Bronchial epithelial cell (primary cell): ENCODE measurements around the gene BST1. TPM values are rescaled to one million over a fixed set of nuclear protein-coding genes. Genes with fewer than 3 reads are reported as not detected.
"Not testable (repeated sequence)": the region's sequence is repeated elsewhere in the genome, so short reads cannot be mapped to it uniquely, and the experiment has no call there.

ENCODE experiments used
- DNase-seq: peaks from one replicate; pipeline ENCODE4 v3.0.0-alpha.2; 2010; ENCODE audit warnings: low read depth
- FAIRE-seq: peaks from 2 replicates; lab custom pipeline; 2011; peaks lifted over from hg19 to GRCh38; lab: Jason Lieb, UNC
- H3K27me3 ChIP-seq: 2 replicates; pipeline ENCODE4 v1.5.1; 2011; ENCODE audit warnings: low read length; ENCODE audit not compliant: control insufficient read depth, insufficient read depth
- H3K36me3 ChIP-seq: 2 replicates; pipeline ENCODE4 v1.5.1; 2011; ENCODE audit warnings: low read length; ENCODE audit not compliant: control insufficient read depth, insufficient read depth
- H3K4me3 ChIP-seq: 2 replicates; pipeline ENCODE4 v1.5.1; 2011; ENCODE audit warnings: mild to moderate bottlenecking, low read depth, low read length, control low read depth
- total RNA-seq: library from RNA; depleted of rRNA; stranded (reverse); fragments of >200 nt; gene quantifications from 2 replicates; pipeline ENCODE4 v1.2.1, GENCODE V29; 2014
- TF ChIP-seq, protein P1 (sequence below): IDR thresholded peaks from 2 replicates; pipeline ENCODE4 v1.5.1; 2011; ENCODE audit warnings: mild to moderate bottlenecking, moderate library complexity, low read length, control low read depth, inconsistent platforms; ENCODE audit not compliant: insufficient read depth, severe bottlenecking

Gene BST1
- total RNA-seq, 1 donor from 2014 or later, result 0.79 TPM

DNA sequence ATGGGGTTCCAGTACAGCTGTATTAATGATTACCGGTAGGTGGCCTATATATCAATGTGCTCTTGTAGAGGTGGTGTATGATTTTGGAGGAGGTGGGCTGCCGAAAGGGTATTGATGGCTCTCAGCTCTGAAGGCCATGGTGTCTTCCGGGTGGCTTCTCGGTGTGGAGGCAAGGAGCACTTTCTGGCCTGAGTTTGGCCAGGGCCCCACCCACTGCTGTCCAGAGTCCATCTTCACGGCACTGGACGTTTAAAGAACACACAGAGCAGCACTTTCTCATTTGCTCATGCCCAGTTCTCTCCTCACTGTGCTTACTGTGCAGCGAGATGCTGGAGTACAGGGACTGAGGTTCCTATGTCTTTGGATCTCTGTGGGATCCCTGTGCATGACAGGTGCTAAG is 16.1 kb downstream of the BST1 start:
- TF ChIP-seq, protein P1, sequence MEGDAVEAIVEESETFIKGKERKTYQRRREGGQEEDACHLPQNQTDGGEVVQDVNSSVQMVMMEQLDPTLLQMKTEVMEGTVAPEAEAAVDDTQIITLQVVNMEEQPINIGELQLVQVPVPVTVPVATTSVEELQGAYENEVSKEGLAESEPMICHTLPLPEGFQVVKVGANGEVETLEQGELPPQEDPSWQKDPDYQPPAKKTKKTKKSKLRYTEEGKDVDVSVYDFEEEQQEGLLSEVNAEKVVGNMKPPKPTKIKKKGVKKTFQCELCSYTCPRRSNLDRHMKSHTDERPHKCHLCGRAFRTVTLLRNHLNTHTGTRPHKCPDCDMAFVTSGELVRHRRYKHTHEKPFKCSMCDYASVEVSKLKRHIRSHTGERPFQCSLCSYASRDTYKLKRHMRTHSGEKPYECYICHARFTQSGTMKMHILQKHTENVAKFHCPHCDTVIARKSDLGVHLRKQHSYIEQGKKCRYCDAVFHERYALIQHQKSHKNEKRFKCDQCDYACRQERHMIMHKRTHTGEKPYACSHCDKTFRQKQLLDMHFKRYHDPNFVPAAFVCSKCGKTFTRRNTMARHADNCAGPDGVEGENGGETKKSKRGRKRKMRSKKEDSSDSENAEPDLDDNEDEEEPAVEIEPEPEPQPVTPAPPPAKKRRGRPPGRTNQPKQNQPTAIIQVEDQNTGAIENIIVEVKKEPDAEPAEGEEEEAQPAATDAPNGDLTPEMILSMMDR, result no peak
- no peak overlapping the region for H3K4me3 ChIP-seq
- DNase-seq (no peak), FAIRE-seq (no peak)
- H3K27me3 ChIP-seq, result no peaks in the 10 kb centered on the region
- no peaks in the 10 kb centered on the region for H3K36me3 ChIP-seq

DNA sequence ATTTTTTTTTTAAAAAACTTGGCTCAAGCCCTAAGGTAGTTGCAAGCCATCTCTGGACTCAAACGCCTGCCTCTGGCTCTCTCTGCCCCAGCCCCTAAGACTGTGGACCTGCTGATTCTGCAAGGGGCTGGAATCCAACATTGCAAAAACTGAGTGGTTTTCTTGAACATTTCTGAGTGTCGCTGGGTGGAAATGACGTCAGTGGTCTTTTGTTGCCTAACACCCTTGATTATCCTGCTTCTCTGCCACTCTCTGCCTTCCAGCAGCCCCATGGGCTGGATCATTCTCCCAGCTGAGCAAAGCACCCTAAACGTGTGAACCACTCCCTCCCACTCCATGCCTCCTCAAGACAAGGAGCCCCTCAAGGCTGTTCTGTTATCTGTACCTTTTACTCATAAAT is 16.6 kb downstream of the BST1 start:
- H3K4me3 ChIP-seq, result no peak overlapping the region

DNA sequence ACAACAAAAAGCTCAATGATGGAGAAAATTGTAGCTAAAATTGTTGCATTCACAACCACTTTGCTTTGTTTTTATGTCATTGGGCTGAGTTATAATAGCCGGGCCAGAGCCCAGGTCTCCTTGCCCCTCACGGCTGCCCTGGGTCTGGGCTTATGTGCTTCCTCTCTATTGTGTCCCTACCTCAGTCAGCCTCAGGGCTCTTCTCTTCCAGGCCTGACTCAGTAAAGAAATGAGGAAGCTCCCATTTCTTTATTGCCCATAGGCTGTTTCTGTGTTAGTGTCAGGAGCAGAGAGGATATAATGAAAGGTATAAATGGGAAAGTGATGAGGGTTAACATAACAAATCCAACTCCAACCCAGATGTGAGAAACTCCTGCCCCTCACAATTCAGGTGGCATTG is 18.0 kb downstream of the BST1 start:
- H3K36me3 ChIP-seq, result no peaks in the 10 kb centered on the region
- H3K27me3 ChIP-seq, result no peaks in the 10 kb centered on the region
- H3K4me3 ChIP-seq, result no peak overlapping the region
- TF ChIP-seq, protein P1, result no peak
- FAIRE-seq (no peak), DNase-seq (no peak)

More for the DNA sequence above, 16.6 kb downstream of the BST1 start:
- H3K36me3 ChIP-seq, result no peaks in the 10 kb centered on the region
- TF ChIP-seq, protein P1, result no peak
- DNase-seq (no peak), FAIRE-seq (no peak)
- H3K27me3 ChIP-seq, result no peaks in the 10 kb centered on the region

DNA sequence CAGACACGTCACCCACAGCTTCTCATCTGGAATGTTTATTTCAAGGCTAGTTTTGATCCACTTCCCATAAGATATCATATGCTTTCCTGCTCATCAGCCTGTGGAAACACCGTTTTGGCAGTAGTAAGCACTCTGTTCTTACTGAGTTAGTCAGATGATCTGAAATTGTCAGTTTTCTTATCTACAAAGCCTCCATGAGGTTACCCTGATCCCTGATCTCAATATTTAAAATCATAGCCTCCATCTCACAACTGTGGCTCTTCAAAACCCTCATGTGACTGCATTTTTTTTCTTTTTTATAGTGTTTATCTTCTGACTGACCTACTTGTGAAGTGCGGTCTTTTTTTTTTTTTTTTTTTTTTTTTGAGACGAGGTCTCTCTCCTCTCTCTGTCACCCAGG is 22.7 kb downstream of the BST1 start:
- DNase-seq (no peak), FAIRE-seq (no peak)
- H3K4me3 ChIP-seq, result no peak overlapping the region
- H3K27me3 ChIP-seq, result no peaks in the 10 kb centered on the region
- TF ChIP-seq, protein P1, result no peak
- H3K36me3 ChIP-seq, result no peaks in the 10 kb centered on the region

DNA sequence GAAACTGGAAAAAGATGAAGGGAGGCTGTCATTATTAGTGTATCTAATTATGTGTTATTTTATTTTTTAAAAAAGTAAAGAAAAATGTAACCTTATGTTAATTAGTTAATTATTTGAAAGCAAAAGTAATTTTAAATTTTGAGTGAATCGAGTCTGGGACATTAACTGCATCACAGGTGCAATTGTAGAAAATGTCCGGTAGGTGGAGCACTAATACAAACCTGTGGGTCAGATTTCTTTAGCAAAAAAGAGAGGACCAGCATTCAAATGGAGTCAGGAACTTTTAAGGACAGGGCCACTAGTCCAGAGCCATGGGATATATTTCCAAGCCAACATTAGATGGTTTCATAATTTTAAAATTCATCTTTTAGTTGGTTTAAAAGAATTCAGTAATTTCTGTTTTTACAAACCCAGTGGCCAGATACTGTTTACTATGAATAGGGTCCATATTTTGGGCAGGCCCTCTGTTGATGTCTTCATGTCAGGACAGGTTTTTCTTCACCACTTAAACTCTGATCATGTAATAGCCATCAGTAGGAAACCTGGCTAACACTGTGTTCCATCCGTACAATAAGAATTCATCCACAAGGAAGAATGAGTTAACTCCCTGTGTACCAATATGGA is 27.2 kb downstream of the BST1 start:
- no peak for FAIRE-seq
- peak; percentile 51 for DNase-seq
- Histone ChIP-seq H3K27me3 (no peaks in the 10 kb centered on the region), H3K36me3 (no peaks in the 10 kb centered on the region), H3K4me3 (no peak overlapping the region)
- TF ChIP-seq, protein P1, result peak; percentile 48

DNA sequence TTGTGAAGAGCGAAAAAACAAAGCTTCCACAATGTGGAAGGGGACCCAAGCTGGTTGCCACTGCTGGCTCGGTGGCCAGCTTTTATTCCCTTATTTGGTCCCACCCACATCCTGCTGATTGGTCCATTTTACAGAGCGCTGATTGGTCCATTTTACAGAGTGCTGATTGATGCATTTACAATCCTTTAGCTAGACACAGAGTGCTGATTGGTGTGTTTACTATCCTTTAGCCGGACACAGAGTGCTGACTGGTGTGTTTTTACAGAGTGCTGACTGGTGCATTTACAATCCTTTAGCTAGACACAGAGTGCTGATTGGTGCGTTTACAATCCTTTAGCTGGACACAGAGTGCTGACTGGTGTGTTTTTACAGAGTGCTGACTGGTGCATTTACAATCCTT is 30.2 kb downstream of the BST1 start:
- not testable (repeated sequence) for H3K36me3 ChIP-seq, FAIRE-seq, DNase-seq, H3K27me3 ChIP-seq, H3K4me3 ChIP-seq
